Measurements from ENCODE around the gene CPNE1.
"Not testable (repeated sequence)": the region's sequence is repeated elsewhere in the genome, so short reads cannot be mapped to it uniquely, and the experiment has no call there.

Gene CPNE1

DNA sequence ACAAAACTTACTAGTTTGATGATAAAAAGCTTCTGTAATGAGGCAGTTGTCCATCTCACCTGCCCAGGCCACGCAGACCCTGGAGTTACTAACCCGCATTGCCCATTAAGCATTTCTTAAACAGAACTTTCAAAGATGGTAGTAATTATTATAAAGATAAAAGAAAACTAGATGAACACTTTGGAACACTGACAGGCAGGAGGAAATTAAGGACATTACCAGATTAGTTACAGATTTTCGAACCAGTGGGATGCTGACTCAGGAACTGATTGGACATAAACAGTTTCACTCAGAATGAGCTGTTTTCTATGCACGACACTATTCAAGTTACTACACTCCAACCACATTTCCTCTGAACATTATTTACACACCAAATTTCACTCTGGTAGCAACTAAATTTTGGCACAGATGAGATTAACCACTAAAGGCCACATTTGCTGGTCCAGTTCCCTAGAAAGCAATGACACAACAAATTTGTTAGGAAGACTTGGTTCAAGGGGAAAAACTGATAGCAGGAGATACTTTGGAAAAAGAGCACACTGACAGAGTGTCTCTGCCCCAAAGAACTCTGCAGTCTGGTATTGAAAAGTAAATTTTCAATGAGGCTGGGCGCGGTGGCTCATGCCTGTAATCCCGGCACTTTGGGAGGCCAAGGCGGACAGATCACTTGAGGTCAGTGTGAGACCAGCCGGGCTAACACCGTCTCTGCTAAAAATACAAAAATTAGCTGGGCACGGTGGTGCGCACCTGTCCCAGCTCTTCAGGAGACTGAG is 37.5 kb upstream of the CPNE1 start:
- DNase-seq (no peak), ATAC-seq (no peak)
- Mint-ChIP-seq H3K9me3 (no peaks in the 10 kb centered on the region), H3K27me3 (no peaks in the 10 kb centered on the region), H3K4me3 (peak overlapping the region; percentile 4), H3K4me1 (peaks cover 44% of the 10 kb centered on the region), H3K36me3 (ENCODE audit: low read depth) (peaks cover 69% of the 10 kb centered on the region), H3K27ac (peak overlapping the region; percentile 97)

DNA sequence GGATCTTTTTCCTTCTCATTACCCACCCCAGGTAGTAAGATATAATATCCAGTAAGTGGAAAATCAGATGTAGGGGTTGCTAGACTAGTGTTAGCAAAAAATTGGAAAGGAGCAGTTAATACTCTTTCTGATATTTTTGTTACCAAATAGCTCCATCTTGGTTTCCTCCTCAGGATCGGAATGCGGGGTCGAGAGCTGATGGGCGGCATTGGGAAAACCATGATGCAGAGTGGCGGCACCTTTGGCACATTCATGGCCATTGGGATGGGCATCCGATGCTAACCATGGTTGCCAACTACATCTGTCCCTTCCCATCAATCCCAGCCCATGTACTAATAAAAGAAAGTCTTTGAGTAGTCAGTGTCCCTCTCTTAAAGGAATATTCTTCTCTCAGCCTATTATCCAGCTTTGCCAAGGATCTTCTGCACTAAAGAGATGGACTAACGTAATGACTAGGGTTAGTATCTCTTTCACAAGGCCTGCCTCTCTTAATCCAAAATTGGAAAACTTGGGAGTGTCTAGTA is 36.0 kb upstream of the CPNE1 start:
- Mint-ChIP-seq H3K27me3 (no peaks in the 10 kb centered on the region), H3K36me3 (ENCODE audit: low read depth) (peaks cover 60% of the 10 kb centered on the region)

DNA sequence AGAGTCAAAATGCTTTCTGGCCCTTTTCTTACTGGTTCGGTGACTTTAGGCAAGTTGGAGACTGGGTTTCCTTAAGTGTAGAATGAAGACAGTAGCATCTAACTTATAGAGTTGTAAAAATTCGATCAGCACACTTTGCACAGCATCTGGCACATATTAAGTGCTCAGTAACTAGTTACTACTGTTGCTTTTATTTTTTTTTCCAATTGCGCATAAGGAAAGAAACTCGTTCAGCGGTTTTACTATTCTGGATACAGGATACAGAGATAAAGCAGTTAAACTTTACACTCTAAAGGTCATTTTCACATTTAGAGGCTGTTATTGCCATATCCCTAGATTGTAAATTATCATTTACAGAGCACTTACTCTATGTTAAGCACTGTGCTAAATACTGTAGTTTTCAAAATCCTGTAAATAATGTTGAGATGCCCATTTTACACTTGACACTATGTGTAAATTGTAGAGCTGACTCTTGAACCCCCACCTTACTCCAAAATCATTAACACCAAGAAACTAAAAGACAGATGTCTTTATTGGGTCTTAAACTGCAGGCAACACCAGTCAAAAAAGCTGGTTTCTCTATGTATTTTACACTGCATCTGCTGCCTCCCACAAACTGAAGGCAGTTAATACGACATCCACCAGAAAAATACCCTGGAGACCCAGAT is 35.4 kb upstream of the CPNE1 start:
- peak overlapping the region; percentile 97 for H3K27ac Mint-ChIP-seq
- H3K9me3 Mint-ChIP-seq: no peaks in the 10 kb centered on the region
- peak overlapping the region; percentile 96 for H3K4me3 Mint-ChIP-seq
- DNase-seq: no peak
- H3K4me1 Mint-ChIP-seq: peaks cover 49% of the 10 kb centered on the region
- ATAC-seq: no peak
- no peaks in the 10 kb centered on the region for H3K27me3 Mint-ChIP-seq
- H3K36me3 Mint-ChIP-seq (ENCODE audit: low read depth): peaks cover 60% of the 10 kb centered on the region

More for the DNA sequence above, 36.0 kb upstream of the CPNE1 start:
- peak overlapping the region; percentile 97 for H3K27ac Mint-ChIP-seq
- no peaks in the 10 kb centered on the region for H3K9me3 Mint-ChIP-seq
- H3K4me3 Mint-ChIP-seq: peak overlapping the region; percentile 96
- ATAC-seq (no peak), DNase-seq (no peak)
- peaks cover 49% of the 10 kb centered on the region for H3K4me1 Mint-ChIP-seq

DNA sequence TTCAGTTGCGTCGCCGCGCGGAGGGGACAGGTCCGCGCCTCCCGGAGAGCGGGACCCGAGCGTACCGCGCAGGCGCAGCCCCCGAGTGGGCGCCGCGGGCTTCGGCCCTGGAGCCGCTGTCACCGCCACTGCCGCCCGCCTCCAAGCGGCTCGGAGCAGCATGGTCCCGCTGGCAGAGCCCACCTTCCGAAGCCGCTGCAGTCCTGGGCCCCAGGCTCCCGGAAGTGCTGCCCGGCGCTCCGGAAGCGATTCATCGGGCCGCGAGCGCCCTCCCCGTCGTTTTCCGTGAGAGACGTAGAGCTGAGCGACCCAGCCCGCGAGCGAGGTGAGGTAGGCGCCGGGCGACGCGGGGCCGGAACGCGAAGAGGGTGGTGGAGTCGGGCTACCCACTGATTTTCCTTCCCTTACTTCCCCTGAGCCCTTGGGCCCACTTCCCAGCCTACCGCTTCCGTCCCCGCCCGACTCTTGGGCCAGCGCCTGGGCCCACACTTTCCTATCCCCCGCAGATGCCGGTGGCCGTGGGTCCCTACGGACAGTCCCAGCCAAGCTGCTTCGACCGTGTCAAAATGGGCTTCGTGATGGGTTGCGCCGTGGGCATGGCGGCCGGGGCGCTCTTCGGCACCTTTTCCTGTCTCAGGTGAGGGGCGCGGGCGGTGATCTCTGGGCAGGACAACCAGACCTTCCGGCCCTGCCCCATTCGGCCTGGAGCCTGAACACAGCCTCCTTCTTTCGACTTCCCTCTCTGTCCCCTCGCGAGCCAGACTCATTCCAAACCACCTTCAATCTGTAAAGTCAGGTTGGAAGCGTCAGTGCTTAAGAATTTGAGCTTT is 34.6 kb upstream of the CPNE1 start, which contains the start of the genes NFS1 and ROMO1:
NFS1 (minus strand) TSS at position 226 of the 830 bp plus-strand sequence; CDS start at position 162, 64 bp downstream.
ROMO1 (plus strand) TSS at position 279 of the 830 bp plus-strand sequence; CDS start at position 507, 228 bp downstream.
- H3K36me3 Mint-ChIP-seq (ENCODE audit: low read depth): peaks cover 56% of the 10 kb centered on the region
- ATAC-seq (peak; percentile 93), DNase-seq (peak; percentile 89)
- no peaks in the 10 kb centered on the region for H3K9me3 Mint-ChIP-seq
- peak within 1 kb of the TSS; percentile 96 for H3K4me3 Mint-ChIP-seq
- peaks cover 47% of the 10 kb centered on the region for H3K4me1 Mint-ChIP-seq
- no peaks in the 10 kb centered on the region for H3K27me3 Mint-ChIP-seq
- peak within 1 kb of the TSS; percentile 97 for H3K27ac Mint-ChIP-seq

DNA sequence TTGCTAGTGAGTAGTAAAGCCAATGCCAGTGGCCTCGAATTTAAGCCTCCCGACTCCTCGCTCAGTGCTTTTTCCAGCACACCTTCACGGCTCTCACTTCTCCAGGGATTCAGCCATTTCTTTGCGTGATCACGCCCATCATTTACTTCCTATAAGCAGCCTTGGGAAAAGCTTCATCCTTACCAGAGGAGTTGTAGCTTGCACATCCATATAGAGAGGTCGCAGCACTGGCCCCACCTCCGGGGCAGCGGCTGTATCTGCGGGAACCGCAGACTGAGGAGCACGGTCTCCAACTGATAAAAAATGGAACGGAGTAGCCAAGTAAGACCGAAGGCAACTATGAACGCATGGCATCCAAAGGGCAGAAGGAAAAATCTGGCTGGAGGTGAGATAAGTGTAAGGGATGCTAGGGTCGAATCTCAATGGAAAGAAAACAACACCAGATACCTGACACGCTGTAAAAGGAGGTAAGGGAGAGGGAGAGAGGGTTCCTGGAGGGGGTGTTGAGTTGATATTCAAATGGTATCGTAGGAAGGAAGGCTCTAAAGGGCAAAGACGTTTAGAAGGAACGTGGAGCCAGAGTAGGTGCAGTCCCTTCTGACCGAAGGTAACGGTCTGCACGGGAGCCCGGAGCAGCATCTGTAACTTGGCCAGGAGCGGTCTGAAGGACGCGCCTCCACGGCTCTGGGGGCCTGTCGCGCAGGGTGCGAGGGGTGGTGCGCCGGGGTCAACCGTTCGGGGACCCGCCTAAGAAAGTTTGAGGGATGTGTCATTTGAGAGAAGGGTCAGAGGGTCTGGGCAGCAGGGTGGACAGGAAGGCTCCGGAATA is 33.8 kb upstream of the CPNE1 start:
- H3K9me3 Mint-ChIP-seq: no peaks in the 10 kb centered on the region
- peak overlapping the region; percentile 96 for H3K4me3 Mint-ChIP-seq
- H3K27me3 Mint-ChIP-seq: no peaks in the 10 kb centered on the region
- peaks cover 48% of the 10 kb centered on the region for H3K36me3 Mint-ChIP-seq (ENCODE audit: low read depth)
- H3K27ac Mint-ChIP-seq: peak overlapping the region; percentile 97
- peaks cover 45% of the 10 kb centered on the region for H3K4me1 Mint-ChIP-seq
- ATAC-seq (peak; percentile 37), DNase-seq (peak; percentile 18)

DNA sequence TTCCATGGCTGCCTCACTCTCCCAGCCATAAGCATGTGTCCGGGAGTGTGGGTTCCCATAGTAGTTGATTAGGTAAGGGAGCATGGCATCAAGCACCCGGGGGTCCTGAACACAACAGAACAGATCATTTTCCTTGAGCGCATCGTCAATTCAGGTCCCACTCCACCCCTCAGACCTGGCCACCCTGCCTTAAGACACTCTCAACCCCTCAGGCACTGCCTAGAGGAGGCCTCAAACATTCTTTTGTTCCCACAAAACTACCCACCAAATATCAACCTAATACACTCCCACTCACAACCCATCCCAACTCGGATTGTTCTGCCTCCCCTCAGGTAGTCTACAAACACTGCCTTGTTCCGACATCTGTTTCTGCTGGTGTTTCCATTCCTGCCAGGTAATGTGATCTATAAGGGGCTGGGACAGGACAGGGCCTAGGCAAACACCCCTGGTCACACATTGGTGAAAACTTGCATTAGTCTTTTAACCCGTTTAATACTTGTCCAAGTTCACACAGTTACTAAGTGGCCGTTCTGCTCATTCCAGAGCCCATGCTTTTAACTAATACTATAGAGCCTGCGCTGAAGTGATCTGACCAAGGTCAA is 33.1 kb upstream of the CPNE1 start:
- H3K4me1 Mint-ChIP-seq: peaks cover 42% of the 10 kb centered on the region
- no peak for DNase-seq
- peaks cover 43% of the 10 kb centered on the region for H3K36me3 Mint-ChIP-seq (ENCODE audit: low read depth)
- H3K9me3 Mint-ChIP-seq: no peaks in the 10 kb centered on the region
- H3K27ac Mint-ChIP-seq: peak overlapping the region; percentile 97
- H3K27me3 Mint-ChIP-seq: no peaks in the 10 kb centered on the region
- ATAC-seq: no peak
- peak overlapping the region; percentile 96 for H3K4me3 Mint-ChIP-seq

DNA sequence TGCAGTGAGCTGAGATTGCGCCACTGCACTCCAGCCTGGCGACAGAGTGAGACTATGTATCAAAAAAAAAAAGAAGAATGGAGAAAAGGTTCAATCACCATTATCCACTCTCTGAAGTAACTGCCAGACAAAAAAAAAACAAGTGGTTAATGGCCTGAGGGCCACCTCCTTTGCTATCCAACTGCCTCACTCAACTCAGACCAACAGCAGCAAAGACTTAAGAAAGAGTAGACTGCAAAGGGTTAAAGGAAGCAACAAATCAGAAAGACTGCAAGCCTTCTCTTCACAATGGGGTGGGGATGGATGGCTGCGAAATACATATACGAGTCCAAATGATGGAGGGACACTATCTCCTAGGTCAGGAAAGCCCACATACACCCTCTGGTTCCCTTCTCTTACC is 31.3 kb upstream of the CPNE1 start:
- Mint-ChIP-seq H3K9me3 (no peaks in the 10 kb centered on the region), H3K27me3 (no peaks in the 10 kb centered on the region), H3K36me3 (ENCODE audit: low read depth) (peaks cover 30% of the 10 kb centered on the region), H3K4me3 (no peak overlapping the region), H3K27ac (no peak overlapping the region), H3K4me1 (peaks cover 32% of the 10 kb centered on the region)
- no peak for DNase-seq
- ATAC-seq: no peak

DNA sequence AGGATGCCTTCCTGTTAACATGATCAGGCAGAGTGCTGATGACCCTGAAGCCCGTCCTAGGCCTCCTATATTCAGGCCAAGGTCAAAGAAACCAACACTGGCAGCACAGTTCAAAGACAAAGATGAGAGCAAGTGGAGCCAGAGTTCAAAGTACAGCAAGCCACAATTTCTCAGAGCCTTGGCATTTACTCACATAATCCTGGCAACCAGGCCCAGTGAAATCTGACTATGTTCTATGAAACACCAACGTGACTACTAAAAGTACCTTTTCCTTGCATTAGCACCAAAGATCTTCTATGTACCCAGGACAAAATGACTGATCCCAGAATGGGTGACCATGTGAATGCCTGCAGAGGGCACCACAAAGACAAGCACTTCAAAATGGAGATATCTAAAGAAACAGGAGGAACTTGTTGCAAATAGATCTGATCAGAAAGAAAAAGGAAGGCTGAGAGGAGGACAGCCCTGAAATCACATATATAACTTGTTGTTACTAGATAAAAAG is 30.6 kb upstream of the CPNE1 start:
- H3K9me3 Mint-ChIP-seq: no peaks in the 10 kb centered on the region
- DNase-seq (no peak), ATAC-seq (no peak)
- H3K27ac Mint-ChIP-seq: peak overlapping the region; percentile 20
- peaks cover 25% of the 10 kb centered on the region for H3K4me1 Mint-ChIP-seq
- H3K4me3 Mint-ChIP-seq: no peak overlapping the region
- H3K36me3 Mint-ChIP-seq (ENCODE audit: low read depth): peaks cover 31% of the 10 kb centered on the region
- H3K27me3 Mint-ChIP-seq: no peaks in the 10 kb centered on the region

DNA sequence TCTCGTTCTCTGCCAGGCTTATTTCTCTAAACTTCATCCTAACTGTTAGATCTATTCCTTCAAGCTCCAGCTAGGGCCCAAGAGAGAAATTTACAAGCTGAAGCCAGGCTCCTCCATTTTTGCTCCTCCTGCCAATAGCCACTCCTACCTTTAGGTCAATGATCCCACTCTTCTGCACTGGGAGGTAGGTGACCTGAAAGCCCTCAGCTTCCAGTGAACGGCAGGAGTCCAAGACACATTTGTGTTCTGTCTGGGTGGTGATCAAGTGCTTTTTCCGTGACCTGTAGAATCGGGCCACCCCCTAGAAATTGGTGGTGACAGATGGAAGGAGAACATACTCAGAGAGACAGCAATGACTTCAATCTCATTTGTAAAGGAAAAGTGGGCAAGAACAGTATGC is 25.6 kb upstream of the CPNE1 start:
- Mint-ChIP-seq H3K27ac (no peak overlapping the region), H3K36me3 (ENCODE audit: low read depth) (peaks cover 33% of the 10 kb centered on the region), H3K27me3 (no peaks in the 10 kb centered on the region), H3K4me1 (no peaks in the 10 kb centered on the region), H3K4me3 (no peak overlapping the region), H3K9me3 (no peaks in the 10 kb centered on the region)
- DNase-seq (no peak), ATAC-seq (no peak)

DNA sequence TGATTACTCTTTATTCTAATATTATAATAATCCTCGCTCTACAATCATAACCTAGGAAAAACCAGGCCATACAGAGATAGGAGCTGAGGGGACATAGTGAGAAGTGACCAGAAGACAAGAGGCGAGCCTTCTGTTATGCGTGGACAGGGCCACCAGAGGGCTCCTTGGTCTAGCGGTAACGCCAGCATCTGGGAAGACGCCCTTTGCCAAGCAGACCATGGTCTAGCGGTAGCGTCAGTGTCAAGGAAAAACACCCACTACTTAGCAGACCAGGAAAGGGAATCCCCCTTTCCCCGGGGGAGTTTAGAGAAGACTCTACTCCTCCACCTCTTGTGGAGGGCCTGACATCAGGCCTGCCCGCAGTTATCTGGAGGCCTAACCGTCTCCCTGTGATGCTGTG is 22.2 kb upstream of the CPNE1 start:
- peaks cover 32% of the 10 kb centered on the region for H3K36me3 Mint-ChIP-seq (ENCODE audit: low read depth)
- H3K4me3 Mint-ChIP-seq, DNase-seq, ATAC-seq, H3K4me1 Mint-ChIP-seq, H3K27me3 Mint-ChIP-seq, H3K9me3 Mint-ChIP-seq, H3K27ac Mint-ChIP-seq: not testable (repeated sequence)

DNA sequence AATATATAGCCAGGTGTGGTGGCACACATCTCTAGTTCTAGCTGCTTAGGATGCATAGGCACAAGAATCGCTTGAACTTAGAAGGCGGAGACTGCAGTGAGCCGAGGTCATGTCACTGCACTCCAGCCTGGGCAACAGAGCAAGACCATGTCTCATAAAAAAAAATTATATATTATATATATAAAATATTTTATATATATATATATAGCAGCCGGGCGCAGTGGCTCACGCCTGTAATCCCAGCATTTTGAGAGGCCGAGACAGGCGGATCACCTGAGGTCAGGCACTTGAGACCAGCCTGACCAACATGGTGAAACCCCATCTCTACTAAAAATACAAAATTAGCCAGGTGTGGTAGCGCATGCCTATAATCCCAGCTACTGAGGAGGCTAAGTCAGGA is 20.7 kb upstream of the CPNE1 start:
- not testable (repeated sequence) for H3K27me3 Mint-ChIP-seq, H3K9me3 Mint-ChIP-seq, H3K4me1 Mint-ChIP-seq, ATAC-seq, H3K27ac Mint-ChIP-seq, H3K4me3 Mint-ChIP-seq, DNase-seq
- H3K36me3 Mint-ChIP-seq (ENCODE audit: low read depth): peaks cover 29% of the 10 kb centered on the region

DNA sequence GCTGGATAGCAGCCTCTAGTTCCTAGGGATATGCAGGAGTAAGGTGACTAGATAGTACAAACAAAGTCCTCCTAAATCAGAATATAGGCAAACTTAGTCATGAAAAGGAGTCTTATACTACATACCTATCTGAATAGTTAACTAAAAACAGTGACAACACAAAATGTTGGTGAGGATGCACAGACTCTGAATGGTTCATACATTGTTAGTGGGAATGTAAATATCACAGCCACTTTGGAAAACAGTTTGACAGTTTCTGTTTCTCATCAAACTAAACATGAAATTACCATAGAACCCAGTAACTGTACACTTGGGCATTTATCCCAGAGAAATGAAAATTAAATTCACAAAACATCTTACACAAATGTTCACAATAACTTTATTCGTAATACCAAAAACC is 17.3 kb upstream of the CPNE1 start:
- H3K4me3 Mint-ChIP-seq: no peak overlapping the region
- ATAC-seq (no peak), DNase-seq (no peak)
- H3K9me3 Mint-ChIP-seq: no peaks in the 10 kb centered on the region
- H3K4me1 Mint-ChIP-seq: no peaks in the 10 kb centered on the region
- peaks cover 11% of the 10 kb centered on the region for H3K36me3 Mint-ChIP-seq (ENCODE audit: low read depth)
- H3K27ac Mint-ChIP-seq: no peak overlapping the region
- no peaks in the 10 kb centered on the region for H3K27me3 Mint-ChIP-seq

DNA sequence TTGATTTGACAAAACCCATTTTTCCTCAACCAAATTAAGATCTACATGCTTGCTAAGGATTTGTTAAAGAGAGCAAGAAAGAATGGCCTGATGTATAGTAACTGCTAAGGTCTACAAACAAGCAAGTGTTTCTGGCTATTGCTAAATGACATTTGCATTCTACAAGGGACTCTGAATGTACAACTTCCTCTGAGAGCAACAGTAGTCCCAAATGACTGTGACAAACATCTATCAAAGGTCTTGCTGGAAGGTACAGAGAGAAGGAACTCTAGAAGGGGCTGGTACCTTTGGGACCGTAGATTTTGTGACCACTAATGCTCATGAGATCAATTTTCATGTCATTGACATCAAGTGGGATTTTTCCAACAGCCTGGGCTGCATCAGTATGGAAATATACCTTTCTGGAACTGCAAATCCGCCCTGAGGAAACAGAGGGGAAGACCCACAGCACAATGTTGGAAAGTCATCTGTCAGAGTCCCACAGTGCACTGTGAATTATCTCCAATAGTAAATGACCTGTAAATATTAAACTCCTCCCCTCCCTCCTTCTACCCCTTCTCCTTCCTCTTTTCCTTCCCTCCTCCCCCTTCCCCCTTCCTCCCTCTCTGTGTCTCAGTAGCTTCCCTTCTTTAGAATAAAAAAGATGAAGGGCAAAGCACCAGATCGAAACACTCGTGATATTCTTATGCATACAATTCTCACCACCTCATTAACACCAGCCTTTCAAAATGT is 15.9 kb upstream of the CPNE1 start:
- no peaks in the 10 kb centered on the region for H3K27me3 Mint-ChIP-seq
- no peaks in the 10 kb centered on the region for H3K9me3 Mint-ChIP-seq
- ATAC-seq (no peak), DNase-seq (no peak)
- H3K4me1 Mint-ChIP-seq: no peaks in the 10 kb centered on the region
- H3K4me3 Mint-ChIP-seq: no peak overlapping the region
- no peak overlapping the region for H3K27ac Mint-ChIP-seq
- H3K36me3 Mint-ChIP-seq (ENCODE audit: low read depth): peaks cover 10% of the 10 kb centered on the region

Data from activated naive CD8-positive, alpha-beta T cell treated with anti-CD3 and anti-CD28 coated beads, Interleukin-2, amount 50 U/mL, for 24 hours (primary cell).